Karpas-422 (cell line): ENCODE measurements around the gene EPHA5. TPM values are rescaled to one million over a fixed set of nuclear protein-coding genes. Genes with fewer than 3 reads are reported as not detected.

Experiments
- DNase-seq: peaks from one replicate; pipeline ENCODE4 v3.0.0-alpha.2; 2015
- H2AFZ ChIP-seq: fragments of 200-600 bp; sonication (generic); 2 replicates; pipeline ENCODE4 v1.6.1; 2014; ENCODE audit warnings: antibody characterized with exemption, low read length, mixed read lengths
- H3K27ac ChIP-seq: fragments of 200-600 bp; sonication (generic); 2 replicates; pipeline ENCODE4 v1.5.1; 2014; ENCODE audit warnings: mild to moderate bottlenecking, low read length, moderate library complexity
- H3K27me3 ChIP-seq: fragments of 200-600 bp; sonication (generic); 2 replicates; pipeline ENCODE4 v1.6.1; 2014; ENCODE audit warnings: low read length, mixed read lengths
- H3K36me3 ChIP-seq: fragments of 200-600 bp; sonication (generic); 2 replicates; pipeline ENCODE4 v1.6.1; 2014; ENCODE audit warnings: low read length, mixed read lengths; ENCODE audit not compliant: insufficient read depth
- H3K4me1 ChIP-seq: fragments of 200-600 bp; sonication (generic); 2 replicates; pipeline ENCODE4 v1.6.1; 2014; ENCODE audit warnings: mild to moderate bottlenecking, low read length, mixed read lengths
- H3K4me2 ChIP-seq: fragments of 200-600 bp; sonication (generic); 2 replicates; pipeline ENCODE4 v1.6.1; 2014; ENCODE audit warnings: low read length, low read depth, mild to moderate bottlenecking; ENCODE audit not compliant: poor library complexity, severe bottlenecking
- H3K4me3 ChIP-seq: fragments of 200-600 bp; sonication (generic); 2 replicates; pipeline ENCODE4 v1.5.1; 2014; ENCODE audit warnings: mild to moderate bottlenecking, antibody characterized with exemption, low read length, mixed read lengths
- H3K79me2 ChIP-seq: fragments of 200-600 bp; sonication (generic); 2 replicates; pipeline ENCODE4 v1.6.1; 2014; ENCODE audit warnings: mild to moderate bottlenecking, low read length, mixed read lengths
- H3K9ac ChIP-seq: fragments of 200-600 bp; sonication (generic); 2 replicates; pipeline ENCODE4 v1.6.0; 2014; ENCODE audit warnings: low read length
- H3K9me2 ChIP-seq: fragments of 200-600 bp; sonication (generic), shearing (Covaris generic); replicated peaks from 2 replicates; pipeline ENCODE4 v1.6.0; 2014; ENCODE audit warnings: mild to moderate bottlenecking, low read length, moderate library complexity; ENCODE audit not compliant: insufficient read depth
- H3K9me3 ChIP-seq: fragments of 300-700, 200-600 bp; sonication (generic); 2 replicates; pipeline ENCODE4 v1.6.1; 2014; ENCODE audit warnings: low read length, mixed read lengths
- H4K20me1 ChIP-seq: fragments of 200-600 bp; sonication (generic); 2 replicates; pipeline ENCODE4 v1.6.1; 2014; ENCODE audit warnings: mild to moderate bottlenecking, antibody characterized with exemption, low read length, low read depth; ENCODE audit not compliant: insufficient read depth
- total RNA-seq: library from RNA; depleted of rRNA; stranded (reverse); fragments of >200 nt; shearing (Covaris generic); gene quantifications from 2 replicates; pipeline ENCODE4 v1.2.3, GENCODE V29; 2014; ENCODE audit warnings: low replicate concordance

Gene EPHA5
- total RNA-seq, 1 experiment from 2014 or later: not detected

GRCh38 chr4:65508168-65508567 is 162.1 kb downstream of the EPHA5 start:
- Histone ChIP-seq H3K4me2 (no peak overlapping the region), H3K4me3 (no peak overlapping the region), H3K9me2 (no peaks in the 10 kb centered on the region), H3K27me3 (no peaks in the 10 kb centered on the region), H3K9me3 (peaks cover 15% of the 10 kb centered on the region), H3K4me1 (no peaks in the 10 kb centered on the region), H2AFZ (no peak overlapping the region), H3K9ac (no peak overlapping the region), H4K20me1 (no peaks in the 10 kb centered on the region), H3K27ac (no peak overlapping the region), H3K79me2 (no peaks in the 10 kb centered on the region), H3K36me3 (no peaks in the 10 kb centered on the region)
- no peak for DNase-seq

GRCh38 chr4:65502131-65502701 is 168.1 kb downstream of the EPHA5 start:
- no peak overlapping the region for H3K27ac ChIP-seq
- H3K9ac ChIP-seq: no peak overlapping the region
- H3K9me2 ChIP-seq: no peaks in the 10 kb centered on the region
- H4K20me1 ChIP-seq: no peaks in the 10 kb centered on the region
- H3K79me2 ChIP-seq: no peaks in the 10 kb centered on the region
- no peak overlapping the region for H2AFZ ChIP-seq
- H3K36me3 ChIP-seq: no peaks in the 10 kb centered on the region
- H3K27me3 ChIP-seq: no peaks in the 10 kb centered on the region
- no peaks in the 10 kb centered on the region for H3K4me1 ChIP-seq
- DNase-seq: no peak
- peaks cover 18% of the 10 kb centered on the region for H3K9me3 ChIP-seq
- H3K4me2 ChIP-seq: no peak overlapping the region
- no peak overlapping the region for H3K4me3 ChIP-seq

GRCh38 chr4:65498606-65499005 is 171.7 kb downstream of the EPHA5 start:
- peaks cover 29% of the 10 kb centered on the region for H3K9me3 ChIP-seq

GRCh38 chr4:65495439-65495838 is 174.8 kb downstream of the EPHA5 start:
- H3K4me2 ChIP-seq: no peak overlapping the region
- no peaks in the 10 kb centered on the region for H3K27me3 ChIP-seq
- no peaks in the 10 kb centered on the region for H3K36me3 ChIP-seq
- no peak overlapping the region for H3K27ac ChIP-seq
- no peaks in the 10 kb centered on the region for H3K79me2 ChIP-seq
- no peak overlapping the region for H3K4me3 ChIP-seq
- no peaks in the 10 kb centered on the region for H3K4me1 ChIP-seq
- H3K9ac ChIP-seq: no peak overlapping the region
- no peak for DNase-seq
- no peaks in the 10 kb centered on the region for H3K9me2 ChIP-seq
- no peaks in the 10 kb centered on the region for H4K20me1 ChIP-seq
- no peak overlapping the region for H2AFZ ChIP-seq
- peaks cover 24% of the 10 kb centered on the region; the same call in 1 of the 2 replicates for H3K9me3 ChIP-seq

More at GRCh38 chr4:65498606-65499005, 171.7 kb downstream of the EPHA5 start:
- H3K9ac ChIP-seq: no peak overlapping the region
- H3K4me2 ChIP-seq: no peak overlapping the region
- no peak overlapping the region for H3K4me3 ChIP-seq
- no peak overlapping the region for H3K27ac ChIP-seq
- H2AFZ ChIP-seq: no peak overlapping the region
- DNase-seq: no peak
- H4K20me1 ChIP-seq: no peaks in the 10 kb centered on the region
- H3K36me3 ChIP-seq: no peaks in the 10 kb centered on the region
- H3K9me2 ChIP-seq: no peaks in the 10 kb centered on the region
- H3K79me2 ChIP-seq: no peaks in the 10 kb centered on the region
- H3K4me1 ChIP-seq: no peaks in the 10 kb centered on the region
- H3K27me3 ChIP-seq: no peaks in the 10 kb centered on the region

GRCh38 chr4:65482410-65482809 is 187.9 kb downstream of the EPHA5 start:
- no peak overlapping the region for H2AFZ ChIP-seq
- H3K27ac ChIP-seq: no peak overlapping the region
- H3K4me2 ChIP-seq: no peak overlapping the region
- no peak overlapping the region for H3K9ac ChIP-seq
- no peaks in the 10 kb centered on the region for H3K4me1 ChIP-seq
- H3K9me2 ChIP-seq: no peaks in the 10 kb centered on the region
- H3K36me3 ChIP-seq: no peaks in the 10 kb centered on the region
- H3K9me3 ChIP-seq: peaks cover 25% of the 10 kb centered on the region
- no peak for DNase-seq
- no peak overlapping the region for H3K4me3 ChIP-seq
- H4K20me1 ChIP-seq: no peaks in the 10 kb centered on the region
- no peaks in the 10 kb centered on the region for H3K27me3 ChIP-seq
- H3K79me2 ChIP-seq: no peaks in the 10 kb centered on the region

- no peaks in the 10 kb centered on the region for H3K36me3 ChIP-seq
- no peak overlapping the region for H2AFZ ChIP-seq
- no peak overlapping the region for H3K9ac ChIP-seq
- no peak overlapping the region for H3K27ac ChIP-seq
- H3K4me2 ChIP-seq: no peak overlapping the region
- H3K79me2 ChIP-seq: no peaks in the 10 kb centered on the region
- no peaks in the 10 kb centered on the region for H4K20me1 ChIP-seq
- no peaks in the 10 kb centered on the region for H3K9me2 ChIP-seq
- H3K27me3 ChIP-seq: no peaks in the 10 kb centered on the region
- no peak overlapping the region for H3K4me3 ChIP-seq
- DNase-seq: no peak
- no peaks in the 10 kb centered on the region for H3K4me1 ChIP-seq
- H3K9me3 ChIP-seq: peaks cover 9% of the 10 kb centered on the region
Observed at GRCh38 chr4:65472531-65472930, 197.8 kb downstream of the EPHA5 start.

GRCh38 chr4:65467068-65467680 is 203.1 kb downstream of the EPHA5 start:
- no peak overlapping the region for H3K27ac ChIP-seq
- no peaks in the 10 kb centered on the region for H3K27me3 ChIP-seq
- no peak overlapping the region for H2AFZ ChIP-seq
- no peak overlapping the region for H3K9ac ChIP-seq
- peaks cover 19% of the 10 kb centered on the region for H3K9me3 ChIP-seq
- H3K4me1 ChIP-seq: no peaks in the 10 kb centered on the region
- H3K79me2 ChIP-seq: no peaks in the 10 kb centered on the region
- H3K4me3 ChIP-seq: no peak overlapping the region
- H3K9me2 ChIP-seq: no peaks in the 10 kb centered on the region
- DNase-seq: no peak
- no peaks in the 10 kb centered on the region for H3K36me3 ChIP-seq
- H3K4me2 ChIP-seq: no peak overlapping the region
- no peaks in the 10 kb centered on the region for H4K20me1 ChIP-seq

- H3K9me3 ChIP-seq: peaks cover 10% of the 10 kb centered on the region; the same call in 1 of the 2 replicates
- no peaks in the 10 kb centered on the region for H3K4me1 ChIP-seq
Observed at GRCh38 chr4:65461781-65462180, 208.5 kb downstream of the EPHA5 start.

More at GRCh38 chr4:65461781-65462180, 208.5 kb downstream of the EPHA5 start:
- no peak overlapping the region for H3K4me2 ChIP-seq
- no peaks in the 10 kb centered on the region for H4K20me1 ChIP-seq
- no peaks in the 10 kb centered on the region for H3K9me2 ChIP-seq
- no peak for DNase-seq
- no peak overlapping the region for H3K4me3 ChIP-seq
- no peaks in the 10 kb centered on the region for H3K79me2 ChIP-seq
- H3K27ac ChIP-seq: no peak overlapping the region
- H3K27me3 ChIP-seq: no peaks in the 10 kb centered on the region
- H3K36me3 ChIP-seq: no peaks in the 10 kb centered on the region
- no peak overlapping the region for H3K9ac ChIP-seq
- H2AFZ ChIP-seq: no peak overlapping the region
